HG03175 (cell line): ENCODE data around the gene CNNM2.
A peak's percentile ranks its signal among the peaks of the same experiment; 100 is the strongest.

ENCODE experiments used
- ATAC-seq: cut with Tn5 transposase; IDR thresholded peaks from one replicate; pipeline ENCODE4 v1.9.1; 2021; ENCODE audit warnings: mild to moderate bottlenecking, moderate library complexity; ENCODE audit not compliant: unreplicated experiment

CNNM2 gene

GRCh38 chr10:102917962-102918816, at the start of gene CNNM2:
Gene CNNM2, plus strand, starts transcription at chr10:102918294. Its CDS starts 187 bp downstream, at chr10:102918481.
- peak; percentile 89 for ATAC-seq

GRCh38 chr10:102868911-102869257, 49.2 kb upstream of the CNNM2 start:
- no peak for ATAC-seq

- ATAC-seq, result no peak
Observed at GRCh38 chr10:102869258-102870198, 48.6 kb upstream of the CNNM2 start, which contains the start of gene AS3MT. Gene AS3MT, plus strand, starts transcription at chr10:102869470. Its CDS starts 123 bp downstream, at chr10:102869593.

GRCh38 chr10:102870221-102870620, 47.9 kb upstream of the CNNM2 start:
- ATAC-seq, result no peak

- no peak for ATAC-seq
Observed at GRCh38 chr10:102872163-102872562, 45.9 kb upstream of the CNNM2 start.

GRCh38 chr10:102876747-102877153, 41.3 kb upstream of the CNNM2 start:
- ATAC-seq, result no peak

GRCh38 chr10:102878629-102879028, 39.5 kb upstream of the CNNM2 start:
- ATAC-seq, result no peak

GRCh38 chr10:102880256-102880655, 37.8 kb upstream of the CNNM2 start:
- no peak for ATAC-seq

- no peak for ATAC-seq
Observed at GRCh38 chr10:102888048-102888447, 30.0 kb upstream of the CNNM2 start.

- no peak for ATAC-seq
Observed at GRCh38 chr10:102894466-102895213, 23.5 kb upstream of the CNNM2 start.

GRCh38 chr10:102900006-102900405, 18.1 kb upstream of the CNNM2 start:
- ATAC-seq, result no peak

GRCh38 chr10:102904346-102904745, 13.7 kb upstream of the CNNM2 start:
- ATAC-seq, result no peak

- no peak for ATAC-seq
Observed at GRCh38 chr10:102906507-102906906, 11.6 kb upstream of the CNNM2 start.

GRCh38 chr10:102914781-102915180, 3.3 kb upstream of the CNNM2 start:
- ATAC-seq, result no peak

- no peak for ATAC-seq
Observed at GRCh38 chr10:102916173-102916572, 1.9 kb upstream of the CNNM2 start.

- peak; percentile 51 for ATAC-seq
Observed at GRCh38 chr10:102917314-102917961, 656 bp upstream of the CNNM2 start.

GRCh38 chr10:102918817-102919245, 737 bp downstream of the CNNM2 start:
- no peak for ATAC-seq

GRCh38 chr10:102919246-102919959, 1.3 kb downstream of the CNNM2 start:
- ATAC-seq, result no peak

- ATAC-seq, result no peak
Observed at GRCh38 chr10:102919992-102920739, 2.1 kb downstream of the CNNM2 start.
